Measurements from ENCODE around the gene VPS51. TPM values are rescaled to one million over a fixed set of nuclear protein-coding genes. Genes with fewer than 3 reads are reported as not detected.

VPS51 gene
- total and polyA plus RNA-seq, 2 of the 4 experiments (the other 2 are of a cell fraction), result 56.3 to 113 TPM

DNA sequence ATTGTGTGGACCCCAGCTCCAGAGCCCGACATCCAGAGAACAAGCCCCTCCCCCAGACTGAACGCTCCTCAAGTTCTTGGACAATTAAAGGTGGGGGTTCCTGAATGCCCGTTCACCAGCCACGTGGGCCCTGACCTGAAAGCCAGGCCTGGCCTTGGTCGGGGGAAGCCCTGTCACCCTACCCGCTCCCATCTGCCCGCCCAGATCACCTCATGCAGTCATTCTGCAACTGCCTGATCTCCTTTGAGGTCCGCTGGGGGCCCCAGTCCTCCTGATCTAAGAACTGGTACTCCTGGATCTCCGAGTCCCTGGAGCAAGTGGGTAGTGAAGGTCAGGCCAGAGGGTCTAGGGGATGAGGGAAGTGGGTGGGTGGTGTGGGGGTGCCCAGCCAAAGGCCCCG, 28.6 kb upstream of the VPS51 start:
- H2BK15ac ChIP-seq (ENCODE audit: low read depth, low read length), result no peak overlapping the region
- H3K4me2 ChIP-seq (ENCODE audit: low read depth, low read length), result no peak overlapping the region
- POLR2A ChIA-PET (ENCODE audit: unreplicated experiment), result no interaction called here
- H3K9me1 ChIP-seq (ENCODE audit: insufficient read depth, low read length), result no peaks in the 10 kb centered on the region; the same call in 1 of the 2 replicates
- DNase-seq, result no peak
- H3K4ac ChIP-seq (ENCODE audit: low read depth, low read length), result no peak overlapping the region
- H3K27me3 ChIP-seq (ENCODE audit: control insufficient read depth, insufficient read depth, low read length), result peaks cover 8% of the 10 kb centered on the region; the same call in 1 of the 2 replicates
- TF ChIP-seq BHLHE40 (IDR thresholded peaks at IDR 0.05; ENCODE audit: low read depth, low read length) (no peak), RAD21 (IDR thresholded peaks at IDR 0.05; ENCODE audit: low read length) (no peak), MAFK (IDR thresholded peaks at IDR 0.05; ENCODE audit: low read depth, low read length) (no peak), SMC3 (IDR thresholded peaks at IDR 0.05; ENCODE audit: low read depth, low read length) (no peak), RCOR1 (IDR thresholded peaks at IDR 0.05; ENCODE audit: insufficient replicate concordance, low read length) (no peak), POLR2A (IDR thresholded peaks at IDR 0.05; ENCODE audit: low read depth, low read length) (no peak), FOS (IDR thresholded peaks at IDR 0.05; ENCODE audit: low read depth, low read length) (no peak), CHD1 (IDR thresholded peaks at IDR 0.05; ENCODE audit: low read depth, low read length) (no peak), MAZ (IDR thresholded peaks at IDR 0.05; ENCODE audit: borderline replicate concordance, low read depth, low read length) (no peak), CEBPB (IDR thresholded peaks at IDR 0.05; ENCODE audit: low read depth, low read length) (no peak), NFE2L2 (IDR thresholded peaks at IDR 0.05; ENCODE audit: low read depth, low read length) (no peak), MXI1 (IDR thresholded peaks at IDR 0.05; ENCODE audit: borderline replicate concordance, low read depth, low read length) (no peak)
- TF ChIP-seq, protein P1, sequence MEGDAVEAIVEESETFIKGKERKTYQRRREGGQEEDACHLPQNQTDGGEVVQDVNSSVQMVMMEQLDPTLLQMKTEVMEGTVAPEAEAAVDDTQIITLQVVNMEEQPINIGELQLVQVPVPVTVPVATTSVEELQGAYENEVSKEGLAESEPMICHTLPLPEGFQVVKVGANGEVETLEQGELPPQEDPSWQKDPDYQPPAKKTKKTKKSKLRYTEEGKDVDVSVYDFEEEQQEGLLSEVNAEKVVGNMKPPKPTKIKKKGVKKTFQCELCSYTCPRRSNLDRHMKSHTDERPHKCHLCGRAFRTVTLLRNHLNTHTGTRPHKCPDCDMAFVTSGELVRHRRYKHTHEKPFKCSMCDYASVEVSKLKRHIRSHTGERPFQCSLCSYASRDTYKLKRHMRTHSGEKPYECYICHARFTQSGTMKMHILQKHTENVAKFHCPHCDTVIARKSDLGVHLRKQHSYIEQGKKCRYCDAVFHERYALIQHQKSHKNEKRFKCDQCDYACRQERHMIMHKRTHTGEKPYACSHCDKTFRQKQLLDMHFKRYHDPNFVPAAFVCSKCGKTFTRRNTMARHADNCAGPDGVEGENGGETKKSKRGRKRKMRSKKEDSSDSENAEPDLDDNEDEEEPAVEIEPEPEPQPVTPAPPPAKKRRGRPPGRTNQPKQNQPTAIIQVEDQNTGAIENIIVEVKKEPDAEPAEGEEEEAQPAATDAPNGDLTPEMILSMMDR (conservative IDR thresholded peaks at IDR 0.05; ENCODE audit: low read depth, low read length), result no peak
- TF ChIP-seq, protein P2, sequence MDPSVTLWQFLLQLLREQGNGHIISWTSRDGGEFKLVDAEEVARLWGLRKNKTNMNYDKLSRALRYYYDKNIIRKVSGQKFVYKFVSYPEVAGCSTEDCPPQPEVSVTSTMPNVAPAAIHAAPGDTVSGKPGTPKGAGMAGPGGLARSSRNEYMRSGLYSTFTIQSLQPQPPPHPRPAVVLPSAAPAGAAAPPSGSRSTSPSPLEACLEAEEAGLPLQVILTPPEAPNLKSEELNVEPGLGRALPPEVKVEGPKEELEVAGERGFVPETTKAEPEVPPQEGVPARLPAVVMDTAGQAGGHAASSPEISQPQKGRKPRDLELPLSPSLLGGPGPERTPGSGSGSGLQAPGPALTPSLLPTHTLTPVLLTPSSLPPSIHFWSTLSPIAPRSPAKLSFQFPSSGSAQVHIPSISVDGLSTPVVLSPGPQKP (IDR thresholded peaks at IDR 0.05; ENCODE audit: borderline replicate concordance, low read depth, low read length), result no peak
- TF ChIP-seq, protein P3, sequence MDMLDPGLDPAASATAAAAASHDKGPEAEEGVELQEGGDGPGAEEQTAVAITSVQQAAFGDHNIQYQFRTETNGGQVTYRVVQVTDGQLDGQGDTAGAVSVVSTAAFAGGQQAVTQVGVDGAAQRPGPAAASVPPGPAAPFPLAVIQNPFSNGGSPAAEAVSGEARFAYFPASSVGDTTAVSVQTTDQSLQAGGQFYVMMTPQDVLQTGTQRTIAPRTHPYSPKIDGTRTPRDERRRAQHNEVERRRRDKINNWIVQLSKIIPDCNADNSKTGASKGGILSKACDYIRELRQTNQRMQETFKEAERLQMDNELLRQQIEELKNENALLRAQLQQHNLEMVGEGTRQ (IDR thresholded peaks at IDR 0.05; ENCODE audit: low read depth, low read length), result no peak
- no peak overlapping the region for H3K18ac ChIP-seq (ENCODE audit: low read depth, low read length)
- H2BK120ac ChIP-seq (ENCODE audit: low read depth, low read length), result no peak overlapping the region
- no peaks in the 10 kb centered on the region for H3K79me1 ChIP-seq (ENCODE audit: low read depth in 1 of 2, low read length in 2 of 2)
- no peak for ATAC-seq (ENCODE audit: low read depth)
- dilution Hi-C loops (cut with HindIII; ENCODE audit: low sequenced_read_pairs, unreplicated experiment), result no loop called here
- no peak overlapping the region for H4K91ac ChIP-seq (ENCODE audit: insufficient read depth, low read depth, low read length)
- 80% methylated on average over 2 of the region's 10 CpGs; no CpG with 5 or more reads in 1 of the 2 experiments for WGBS, 2 experiments (ENCODE audit: extremely low coverage in 2 of 2, insufficient read length in 1 of 2)
- H2AK5ac ChIP-seq (ENCODE audit: low read depth, low read length), result no peak overlapping the region
- no peak overlapping the region for H3K4me3 ChIP-seq (ENCODE audit: insufficient read depth, low read depth, low read length)
- no peak overlapping the region for H3K23ac ChIP-seq (ENCODE audit: low read depth, low read length)
- no peak overlapping the region for H4K8ac ChIP-seq (ENCODE audit: low read depth in 2 of 2, low read length in 2 of 2)
- CTCF ChIA-PET, result no interaction called here
- in situ Hi-C loops (cut with MboI; ENCODE audit: low sequenced_read_pairs), result no loop called here
- H4K20me1 ChIP-seq (ENCODE audit: insufficient read depth, low read length), result no peaks in the 10 kb centered on the region
- no peak overlapping the region for H2AK9ac ChIP-seq (replicated peaks; ENCODE audit: low read depth, low read length, poor library complexity)
- no peaks in the 10 kb centered on the region for H3K4me1 ChIP-seq (ENCODE audit: control insufficient read depth, insufficient read depth, low read length)
- intact Hi-C loops (cut with micrococcal nuclease), result no loop called here
- H4K5ac ChIP-seq (ENCODE audit: low read depth, low read length), result no peak overlapping the region
- H3K56ac ChIP-seq (ENCODE audit: extremely low read depth, insufficient read depth, low read length), result no peak overlapping the region
- no peak overlapping the region for H3K27ac ChIP-seq (ENCODE audit: insufficient read depth, low read length)
- H3K14ac ChIP-seq (replicated peaks; ENCODE audit: low read depth, low read length), result no peak overlapping the region
- H3K36me3 ChIP-seq (ENCODE audit: control insufficient read depth, insufficient read depth, low read length), result no peaks in the 10 kb centered on the region
- H2BK5ac ChIP-seq (ENCODE audit: low read depth, low read length, poor library complexity, severe bottlenecking), result no peak overlapping the region
- H3K9me3 ChIP-seq (ENCODE audit: control insufficient read depth, insufficient read depth, low read length), result no peaks in the 10 kb centered on the region
- no peak overlapping the region for H2AFZ ChIP-seq (replicated peaks; ENCODE audit: low read length, poor library complexity)
- no peak overlapping the region for H2BK20ac ChIP-seq (ENCODE audit: low read depth, low read length)
- H3K9ac ChIP-seq (ENCODE audit: low read depth, low read length), result no peak overlapping the region
- BruUV-seq (replicated peaks), result no TSS peak

Measured in IMR-90 (cell line).